Measurements from ENCODE around the gene LPP. TPM values are rescaled to one million over a fixed set of nuclear protein-coding genes. Genes with fewer than 3 reads are reported as not detected.

LPP gene
- total and polyA plus RNA-seq, 10 of the 15 experiments (the other 5 are each of a cell fraction or from before 2014, with no cell fraction given) = under 0.01 to 0.62 (median 0.03) TPM

GRCh38 chr3:188503647-188504046 lies 349.7 kb downstream of the LPP start:
- no TSS peak for BruUV-seq (replicated peaks)
- intact Hi-C loops (cut with micrococcal nuclease; ENCODE audit: unreplicated experiment) = no loop called here

DNA sequence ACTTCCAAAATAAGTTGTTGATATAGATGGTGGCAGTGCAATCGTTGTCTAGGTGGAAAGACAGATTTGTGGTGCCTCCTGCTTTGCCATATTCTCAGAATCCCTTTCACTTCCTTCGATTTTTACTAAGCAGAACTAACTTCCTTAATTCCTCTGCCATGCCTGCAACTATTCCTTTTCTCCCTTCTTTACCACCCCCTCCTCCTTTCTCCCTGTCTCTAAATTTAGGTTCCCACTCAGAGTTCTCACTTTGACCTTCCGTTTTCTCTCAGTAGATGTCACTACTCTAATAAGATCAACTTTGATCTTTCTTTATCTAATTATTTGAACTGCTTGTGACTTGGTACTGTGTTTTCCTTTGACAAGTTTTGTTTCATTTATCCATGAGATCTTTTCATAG lies 351.2 kb downstream of the LPP start:
- DNase-seq (ENCODE audit: low read depth, low spot score) (no peak), FAIRE-seq (no peak), ATAC-seq (no peak)
- H3K27ac ChIP-seq (ENCODE audit: control insufficient read depth, insufficient read depth) = no peak overlapping the region
- WGBS (ENCODE audit: insufficient coverage, insufficient replicate concordance, low lambda C conversion rate, missing lambda C conversion rate) = 0% methylated on average over 3 of the region's 3 CpGs
- H3K4me3 ChIP-seq = no peak overlapping the region
- no TSS peak for BruUV-seq (replicated peaks)
- ChIA-PET POLR2A (no interaction called here), CTCF (no interaction called here), SMC1A (ENCODE audit: uncharacterized antibody, unreplicated experiment) (interaction anchor here (0.6 kb wide), 1 partner anchor 433 kb away, joined by 3 read pairs; no protein-coding TSS in a partner anchor), RAD21 (ENCODE audit: unreplicated experiment) (no interaction called here)
- H4K20me1 ChIP-seq (ENCODE audit: control insufficient read depth, insufficient read depth) = no peaks in the 10 kb centered on the region
- in situ Hi-C loops (cut with MboI) = no loop called here
- no peaks in the 10 kb centered on the region for H3K36me3 ChIP-seq (ENCODE audit: control insufficient read depth in 2 of 2, insufficient read depth in 2 of 2, low read length in 1 of 2)
- intact Hi-C loops (cut with micrococcal nuclease; ENCODE audit: unreplicated experiment) = no loop called here
- no peak overlapping the region for H3K4me2 ChIP-seq (ENCODE audit: control insufficient read depth, insufficient read depth)
- H3K4me1 ChIP-seq (ENCODE audit: control insufficient read depth, insufficient read depth, low read length) = no peaks in the 10 kb centered on the region
- H3K79me2 ChIP-seq (ENCODE audit: control insufficient read depth, insufficient read depth, low read length) = no peaks in the 10 kb centered on the region
- no peak overlapping the region for H2AFZ ChIP-seq (ENCODE audit: control insufficient read depth, low read depth, low read length)
- no peak overlapping the region for H3K9ac ChIP-seq (ENCODE audit: control insufficient read depth, insufficient read depth, low read length)
- H3K27me3 ChIP-seq (replicated peaks in 1 of 2; ENCODE audit: control insufficient read depth in 2 of 2, insufficient read depth in 2 of 2, low read length in 1 of 2) = no peaks in the 10 kb centered on the region
- no peaks in the 10 kb centered on the region; the same call in 1 of the 3 replicates for H3K9me3 ChIP-seq (replicated peaks; ENCODE audit: control insufficient read depth, insufficient read depth, low read length)
- no peak for TF ChIP-seq POLR2AphosphoS5 (IDR thresholded peaks at IDR 0.05; ENCODE audit: low read length)
- no peak for TF ChIP-seq MEF2A (IDR thresholded peaks at IDR 0.05; ENCODE audit: insufficient read depth, low read depth, low read length)
- no peak for TF ChIP-seq ZNF687 (IDR thresholded peaks at IDR 0.05)
- TF ChIP-seq CEBPZ (IDR thresholded peaks at IDR 0.05; ENCODE audit: low read depth, low read length) = no peak

More at GRCh38 chr3:188503647-188504046, 349.7 kb downstream of the LPP start:
- Histone ChIP-seq H3K27ac (ENCODE audit: control insufficient read depth, insufficient read depth) (no peak overlapping the region), H2AFZ (ENCODE audit: control insufficient read depth, low read depth, low read length) (no peak overlapping the region), H3K4me3 (no peak overlapping the region), H3K4me2 (ENCODE audit: control insufficient read depth, insufficient read depth) (no peak overlapping the region), H3K27me3 (replicated peaks in 1 of 2; ENCODE audit: control insufficient read depth in 2 of 2, insufficient read depth in 2 of 2, low read length in 1 of 2) (no peaks in the 10 kb centered on the region), H3K9ac (ENCODE audit: control insufficient read depth, insufficient read depth, low read length) (no peak overlapping the region), H4K20me1 (ENCODE audit: control insufficient read depth, insufficient read depth) (no peaks in the 10 kb centered on the region), H3K9me3 (replicated peaks; ENCODE audit: control insufficient read depth, insufficient read depth, low read length) (no peaks in the 10 kb centered on the region; the same call in 1 of the 3 replicates), H3K79me2 (ENCODE audit: control insufficient read depth, insufficient read depth, low read length) (no peaks in the 10 kb centered on the region), H3K4me1 (ENCODE audit: control insufficient read depth, insufficient read depth, low read length) (no peaks in the 10 kb centered on the region), H3K36me3 (ENCODE audit: control insufficient read depth in 2 of 2, insufficient read depth in 2 of 2, low read length in 1 of 2) (no peaks in the 10 kb centered on the region)
- WGBS (ENCODE audit: insufficient coverage, insufficient replicate concordance, low lambda C conversion rate, missing lambda C conversion rate) = 2% methylated on average over 3 of the region's 3 CpGs
- ChIA-PET POLR2A (no interaction called here), CTCF (no interaction called here), SMC1A (ENCODE audit: uncharacterized antibody, unreplicated experiment) (no interaction called here), RAD21 (ENCODE audit: unreplicated experiment) (no interaction called here)
- FAIRE-seq (no peak), DNase-seq (ENCODE audit: low read depth, low spot score) (no peak), ATAC-seq (no peak)
- TF ChIP-seq ETV6 (conservative IDR thresholded peaks at IDR 0.05 in 1 of 2, IDR thresholded peaks at IDR 0.05 in 1 of 2; ENCODE audit: borderline replicate concordance in 1 of 2, low read depth in 1 of 2) = no peak
- TF ChIP-seq, protein P1, sequence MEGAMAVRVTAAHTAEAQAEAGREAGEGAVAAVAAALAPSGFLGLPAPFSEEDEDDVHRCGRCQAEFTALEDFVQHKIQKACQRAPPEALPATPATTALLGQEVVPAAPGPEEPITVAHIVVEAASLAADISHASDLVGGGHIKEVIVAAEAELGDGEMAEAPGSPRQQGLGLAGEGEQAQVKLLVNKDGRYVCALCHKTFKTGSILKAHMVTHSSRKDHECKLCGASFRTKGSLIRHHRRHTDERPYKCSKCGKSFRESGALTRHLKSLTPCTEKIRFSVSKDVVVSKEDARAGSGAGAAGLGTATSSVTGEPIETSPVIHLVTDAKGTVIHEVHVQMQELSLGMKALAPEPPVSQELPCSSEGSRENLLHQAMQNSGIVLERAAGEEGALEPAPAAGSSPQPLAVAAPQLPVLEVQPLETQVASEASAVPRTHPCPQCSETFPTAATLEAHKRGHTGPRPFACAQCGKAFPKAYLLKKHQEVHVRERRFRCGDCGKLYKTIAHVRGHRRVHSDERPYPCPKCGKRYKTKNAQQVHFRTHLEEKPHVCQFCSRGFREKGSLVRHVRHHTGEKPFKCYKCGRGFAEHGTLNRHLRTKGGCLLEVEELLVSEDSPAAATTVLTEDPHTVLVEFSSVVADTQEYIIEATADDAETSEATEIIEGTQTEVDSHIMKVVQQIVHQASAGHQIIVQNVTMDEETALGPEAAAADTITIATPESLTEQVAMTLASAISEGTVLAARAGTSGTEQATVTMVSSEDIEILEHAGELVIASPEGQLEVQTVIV (IDR thresholded peaks at IDR 0.05; ENCODE audit: borderline replicate concordance, partially characterized antibody) = no peak
- in situ Hi-C loops (cut with MboI) = no loop called here

Data from GM12878 (cell line).